Neuronal stem cell (in vitro differentiated cells): Measurements from ENCODE around the gene SGSM2.

ENCODE experiments used
- DNase-seq: peaks from one replicate; pipeline ENCODE4 v3.0.0-alpha.2; 2013; ENCODE audit warnings: low spot score
- H2AFZ ChIP-seq: one replicate; pipeline ENCODE4 v1.6.1; 2013; ENCODE audit warnings: mild to moderate bottlenecking, low read length, inconsistent platforms
- H2AK5ac ChIP-seq: 2 replicates; pipeline ENCODE4 v1.6.1; 2013; ENCODE audit warnings: low read depth, mild to moderate bottlenecking, inconsistent platforms, low read length, moderate library complexity, mixed read lengths
- H2BK120ac ChIP-seq: 2 replicates; pipeline ENCODE4 v1.6.1; 2013; ENCODE audit warnings: low read depth, mild to moderate bottlenecking, inconsistent platforms, low read length, moderate library complexity, mixed read lengths
- H2BK12ac ChIP-seq: one replicate; pipeline ENCODE4 v1.6.1; 2013; ENCODE audit warnings: low read length, inconsistent platforms
- H2BK15ac ChIP-seq: 2 replicates; pipeline ENCODE4 v1.6.1; 2013; ENCODE audit warnings: mild to moderate bottlenecking, low read length, inconsistent platforms, mixed read lengths
- H2BK5ac ChIP-seq: one replicate; pipeline ENCODE4 v1.6.1; 2013; ENCODE audit warnings: inconsistent platforms, mild to moderate bottlenecking, low read length, moderate library complexity
- H3K14ac ChIP-seq: one replicate; pipeline ENCODE4 v1.6.1; 2013; ENCODE audit warnings: low read length, inconsistent platforms
- H3K18ac ChIP-seq: 2 replicates; pipeline ENCODE4 v1.6.1; 2013; ENCODE audit warnings: low read length, inconsistent platforms
- H3K23ac ChIP-seq: 2 replicates; pipeline ENCODE4 v1.6.1; 2013; ENCODE audit warnings: low read depth, mild to moderate bottlenecking, mixed read lengths, low read length, inconsistent platforms; ENCODE audit not compliant: poor library complexity
- H3K27ac ChIP-seq: replicated peaks from 3 replicates; pipeline ENCODE4 v1.5.1; 2013; ENCODE audit warnings: low read length, inconsistent platforms
- H3K27me3 ChIP-seq, 3 experiments: 2 replicates each; pipeline ENCODE4 v1.6.1; 2013; ENCODE audit warnings: low read length in 3 of 3, mild to moderate bottlenecking in 2 of 3, inconsistent platforms in 1 of 3, low read depth in 1 of 3, mixed read lengths in 1 of 3, moderate library complexity in 1 of 3; ENCODE audit not compliant: control insufficient read depth in 3 of 3, insufficient read depth in 3 of 3
- H3K36me3 ChIP-seq, 2 donors: replicated peaks in 1 of 2; 2 replicates each; pipeline ENCODE4 v1.6.1; 2013; ENCODE audit warnings: low read length in 2 of 2; ENCODE audit not compliant: control insufficient read depth in 2 of 2, insufficient read depth in 2 of 2
- H3K4ac ChIP-seq: 2 replicates; pipeline ENCODE4 v1.6.1; 2013; ENCODE audit warnings: inconsistent platforms, mild to moderate bottlenecking, low read length, moderate library complexity
- H3K4me1 ChIP-seq, 2 donors: 1 replicate in 1 of 2; 2 replicates in 1 of 2; pipeline ENCODE4 v1.6.1; 2013; ENCODE audit warnings: low read length in 2 of 2, low read depth in 1 of 2; ENCODE audit not compliant: control insufficient read depth in 2 of 2, insufficient read depth in 1 of 2
- H3K4me2 ChIP-seq: one replicate; pipeline ENCODE4 v1.6.1; 2013; ENCODE audit warnings: mild to moderate bottlenecking, low read length, inconsistent platforms; ENCODE audit not compliant: insufficient read depth, poor library complexity, severe bottlenecking
- H3K4me3 ChIP-seq, 2 donors: 2 replicates each; pipeline ENCODE4 v1.5.1; 2013; ENCODE audit warnings: low read length in 2 of 2, mild to moderate bottlenecking in 2 of 2, inconsistent platforms in 1 of 2, moderate library complexity in 1 of 2
- H3K79me1 ChIP-seq: one replicate; pipeline ENCODE4 v1.6.1; 2013; ENCODE audit warnings: low read depth, mild to moderate bottlenecking, inconsistent platforms, low read length, moderate library complexity
- H3K9ac ChIP-seq: one replicate; pipeline ENCODE4 v1.6.1; 2013; ENCODE audit warnings: mild to moderate bottlenecking, low read depth, low read length, inconsistent platforms; ENCODE audit not compliant: poor library complexity
- H3K9me3 ChIP-seq, 2 donors: replicated peaks in 1 of 2; 2 replicates each; pipeline versions ENCODE3 to v1.6.1; 2013; ENCODE audit warnings: low read length in 2 of 2, mild to moderate bottlenecking in 2 of 2, inconsistent platforms in 1 of 2, low read depth in 1 of 2, mixed read lengths in 1 of 2, moderate library complexity in 1 of 2; ENCODE audit not compliant: control insufficient read depth in 2 of 2, insufficient read depth in 1 of 2
- H4K8ac ChIP-seq: one replicate; pipeline ENCODE4 v1.6.1; 2013; ENCODE audit warnings: low read depth, mild to moderate bottlenecking, inconsistent platforms, low read length, moderate library complexity
- H4K91ac ChIP-seq: one replicate; pipeline ENCODE4 v1.6.1; 2013; ENCODE audit warnings: low read length, low read depth, mild to moderate bottlenecking, inconsistent platforms; ENCODE audit not compliant: poor library complexity
- WGBS, 2 donors: extraction: QIAGEN DNeasy Blood & Tissue Kit; methylation state at CpG; one replicate each; pipeline ENCODE4 v1.1.7; 2013; ENCODE audit warnings: missing lambda C conversion rate in 2 of 2, mixed read lengths in 1 of 2; ENCODE audit not compliant: insufficient read length in 2 of 2, insufficient replicate concordance in 1 of 2; ENCODE audit errors: extremely low coverage in 2 of 2; 5-methylcytosine and 5-hydroxymethylcytosine counted together

The SGSM2 gene

GRCh38 chr17:2368359-2368758 is 31.1 kb downstream of the SGSM2 start:
- Histone ChIP-seq H3K4ac (no peak overlapping the region), H3K4me3 (no peak overlapping the region), H2AK5ac (no peak overlapping the region), H3K4me1 (peaks cover 2 to 9% of the 10 kb centered on the region in 2 donors), H3K36me3 (peaks cover 46 to 47% of the 10 kb centered on the region in 2 donors), H3K14ac (no peak overlapping the region), H2AFZ (no peak overlapping the region), H2BK5ac (no peak overlapping the region), H3K9ac (no peak overlapping the region), H3K79me1 (peaks cover 2% of the 10 kb centered on the region), H3K4me2 (no peak overlapping the region), H2BK120ac (no peak overlapping the region), H3K27ac (no peak overlapping the region), H3K23ac (no peak overlapping the region), H4K8ac (no peak overlapping the region), H3K9me3 (no peaks in the 10 kb centered on the region), H3K27me3 (no peaks in the 10 kb centered on the region), H4K91ac (no peak overlapping the region), H2BK15ac (no peak overlapping the region), H3K18ac (no peak overlapping the region), H2BK12ac (no peak overlapping the region)
- DNase-seq: no peak
- WGBS, 2 donors: no CpG with 5 or more reads among the region's 8 CpGs

GRCh38 chr17:2369039-2369438 is 31.7 kb downstream of the SGSM2 start:
- H3K18ac ChIP-seq: no peak overlapping the region
- no peak overlapping the region for H3K4ac ChIP-seq
- peaks cover 2% of the 10 kb centered on the region for H3K79me1 ChIP-seq
- no peak overlapping the region for H2BK5ac ChIP-seq
- no peak overlapping the region for H4K8ac ChIP-seq
- H2AK5ac ChIP-seq: no peak overlapping the region
- H2BK12ac ChIP-seq: no peak overlapping the region
- no peak overlapping the region for H3K4me2 ChIP-seq
- H2BK120ac ChIP-seq: no peak overlapping the region
- H3K9me3 ChIP-seq: no peaks in the 10 kb centered on the region
- H3K36me3 ChIP-seq: peaks cover 40 to 47% of the 10 kb centered on the region in 2 donors
- H3K23ac ChIP-seq: no peak overlapping the region
- no CpG with 5 or more reads among the region's 5 CpGs for WGBS, 2 donors
- no peak overlapping the region for H2AFZ ChIP-seq
- H3K4me3 ChIP-seq: no peak overlapping the region
- H3K27ac ChIP-seq: no peak overlapping the region
- H2BK15ac ChIP-seq: no peak overlapping the region
- no peak overlapping the region for H3K14ac ChIP-seq
- peaks cover 2 to 9% of the 10 kb centered on the region in 2 donors for H3K4me1 ChIP-seq
- no peak overlapping the region for H3K9ac ChIP-seq
- no peak overlapping the region for H4K91ac ChIP-seq
- H3K27me3 ChIP-seq: no peaks in the 10 kb centered on the region
- no peak for DNase-seq

- Histone ChIP-seq H3K23ac (no peak overlapping the region), H3K18ac (peak overlapping the region; percentile 67), H4K91ac (no peak overlapping the region), H2AK5ac (no peak overlapping the region), H2BK15ac (no peak overlapping the region), H3K27me3 (no peaks in the 10 kb centered on the region), H4K8ac (no peak overlapping the region), H2BK12ac (no peak overlapping the region), H3K36me3 (peaks cover 33 to 47% of the 10 kb centered on the region in 2 donors), H2AFZ (no peak overlapping the region), H2BK120ac (no peak overlapping the region), H3K9ac (peak overlapping the region; percentile 47), H3K4me3 (no peak overlapping the region), H3K4me2 (no peak overlapping the region), H3K79me1 (no peaks in the 10 kb centered on the region), H3K14ac (no peak overlapping the region), H3K9me3 (no peaks in the 10 kb centered on the region), H3K4ac (no peak overlapping the region), H3K27ac (no peak overlapping the region), H3K4me1 (peaks cover 2 to 9% of the 10 kb centered on the region in 2 donors), H2BK5ac (peak overlapping the region; percentile 43)
- no CpG with 5 or more reads among the region's 20 CpGs for WGBS, 2 donors
- no peak for DNase-seq
These were observed 32.4 kb downstream of the SGSM2 start for GRCh38 chr17:2369551-2370210.

GRCh38 chr17:2370211-2370589 is 32.9 kb downstream of the SGSM2 start:
- Histone ChIP-seq H3K18ac (no peak overlapping the region), H3K14ac (no peak overlapping the region), H3K4ac (no peak overlapping the region), H3K4me3 (no peak overlapping the region), H3K4me1 (peaks cover 2 to 9% of the 10 kb centered on the region in 2 donors), H3K79me1 (no peaks in the 10 kb centered on the region), H3K4me2 (no peak overlapping the region), H3K36me3 (peaks cover 28 to 47% of the 10 kb centered on the region in 2 donors), H2BK15ac (no peak overlapping the region), H2BK5ac (peak overlapping the region; percentile 43), H4K91ac (no peak overlapping the region), H2BK12ac (no peak overlapping the region), H3K23ac (no peak overlapping the region), H2AK5ac (no peak overlapping the region), H3K9me3 (no peaks in the 10 kb centered on the region), H3K9ac (peak overlapping the region; percentile 9), H2AFZ (no peak overlapping the region), H3K27me3 (no peaks in the 10 kb centered on the region), H4K8ac (no peak overlapping the region), H2BK120ac (no peak overlapping the region), H3K27ac (no peak overlapping the region)
- WGBS, 2 donors: no CpG with 5 or more reads among the region's 11 CpGs
- DNase-seq: no peak
